IPS-11a (cell line): ENCODE results near the gene ZBED4.

Source experiments
- H3K4me3 ChIP-seq: one replicate; pipeline ENCODE4 v1.5.1; 2013; ENCODE audit warnings: low read depth, low read length, control low read depth

The ZBED4 gene

DNA sequence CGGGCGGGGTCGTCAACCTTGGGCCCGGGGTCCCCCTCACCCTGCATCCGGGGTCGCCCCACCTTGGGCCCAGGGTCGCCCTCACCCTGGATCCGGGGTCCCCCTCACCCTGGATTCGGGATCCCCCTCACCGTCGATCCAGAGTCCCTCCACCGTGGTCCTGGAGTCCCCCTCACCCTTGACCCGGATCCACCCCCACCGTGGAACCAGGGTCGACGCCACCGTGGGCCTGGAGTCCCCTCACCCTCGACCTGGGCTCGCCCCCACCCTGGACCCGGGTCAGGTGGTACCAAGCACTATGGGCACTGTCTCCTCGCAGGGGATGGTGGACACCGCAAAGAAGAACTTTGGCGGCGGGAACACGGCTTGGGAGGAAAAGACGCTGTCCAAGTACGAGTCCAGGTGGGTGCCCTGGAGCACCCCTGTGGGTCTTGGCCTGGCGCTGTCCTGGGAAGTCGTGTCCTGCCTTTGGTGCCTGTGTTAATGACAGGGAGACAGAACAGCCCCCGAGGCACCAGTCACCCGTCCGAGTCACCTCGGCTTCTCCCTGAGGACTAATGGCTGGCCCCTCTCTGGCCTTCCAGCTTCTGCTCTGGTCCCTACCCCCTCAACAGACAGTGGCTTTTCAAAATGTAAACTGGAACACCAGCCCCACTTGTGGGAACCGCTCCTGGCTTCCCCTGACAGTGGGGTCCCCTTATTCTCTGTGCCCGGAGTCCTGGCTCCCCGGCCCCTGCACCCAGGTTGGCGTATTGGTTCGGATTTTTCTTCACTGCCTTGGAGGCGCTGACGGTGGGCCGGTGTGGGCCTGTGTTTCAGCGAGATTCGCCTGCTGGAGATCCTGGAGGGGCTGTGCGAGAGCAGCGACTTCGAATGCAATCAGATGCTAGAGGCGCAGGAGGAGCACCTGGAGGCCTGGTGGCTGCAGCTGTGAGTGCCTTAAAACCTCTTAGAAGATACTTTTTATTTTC lies 65.6 kb downstream of the ZBED4 start:
- H3K4me3 ChIP-seq, result peak overlapping the region; percentile 45

DNA sequence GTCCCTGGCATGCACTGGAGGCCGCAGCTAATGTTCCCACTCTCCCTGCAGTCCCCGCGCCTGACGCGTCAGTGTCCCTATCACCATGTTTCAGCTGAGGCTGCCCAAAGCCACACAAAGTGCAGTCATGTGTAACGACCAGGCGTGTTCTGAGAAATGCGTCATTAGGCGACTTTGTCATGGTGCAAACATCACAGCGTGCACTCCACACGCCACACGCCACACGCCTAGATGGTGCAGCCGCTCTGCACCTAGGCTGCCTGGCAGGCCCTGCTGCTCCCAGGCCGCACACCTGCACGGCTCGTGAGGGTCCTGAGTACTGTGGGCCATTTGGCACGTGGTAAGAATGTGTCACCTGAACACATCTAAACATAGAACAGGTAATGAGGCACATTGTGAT lies 67.2 kb downstream of the ZBED4 start:
- no peak overlapping the region for H3K4me3 ChIP-seq

DNA sequence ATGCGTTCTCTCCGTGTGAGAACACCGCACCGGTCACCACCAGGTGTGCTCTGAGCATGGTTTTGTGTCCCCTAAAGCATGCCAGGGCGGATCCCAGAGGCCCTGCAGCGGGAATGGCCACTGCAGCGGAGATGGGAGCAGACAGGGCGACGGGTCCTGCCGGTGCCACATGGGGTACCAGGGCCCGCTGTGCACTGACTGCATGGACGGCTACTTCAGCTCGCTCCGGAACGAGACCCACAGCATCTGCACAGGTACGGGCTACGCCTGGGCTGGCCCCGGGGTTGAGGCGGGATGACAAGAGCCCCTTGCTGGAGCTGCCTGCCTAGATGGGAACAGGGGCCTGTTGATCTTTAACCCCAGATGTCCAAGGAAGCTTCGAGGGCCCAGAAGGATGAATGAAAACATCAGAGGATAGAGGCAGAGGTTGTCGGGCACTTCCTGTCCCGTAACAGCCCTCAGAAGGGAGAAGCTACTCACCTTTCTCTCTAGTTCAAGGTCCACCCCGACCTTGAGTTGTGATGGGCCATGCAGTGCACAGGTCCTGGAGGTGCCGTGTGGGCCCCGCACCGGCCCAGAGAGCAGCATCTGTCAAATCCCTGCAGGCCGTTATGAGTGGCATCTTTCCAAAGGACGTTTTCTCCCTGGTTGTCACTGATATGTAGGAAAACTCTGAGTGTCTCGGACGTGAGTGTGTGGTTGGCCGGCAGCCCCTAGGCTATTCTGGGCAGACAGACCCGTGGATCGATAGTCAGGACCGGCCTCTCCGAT lies 68.0 kb downstream of the ZBED4 start:
- H3K4me3 ChIP-seq, result no peak overlapping the region

DNA sequence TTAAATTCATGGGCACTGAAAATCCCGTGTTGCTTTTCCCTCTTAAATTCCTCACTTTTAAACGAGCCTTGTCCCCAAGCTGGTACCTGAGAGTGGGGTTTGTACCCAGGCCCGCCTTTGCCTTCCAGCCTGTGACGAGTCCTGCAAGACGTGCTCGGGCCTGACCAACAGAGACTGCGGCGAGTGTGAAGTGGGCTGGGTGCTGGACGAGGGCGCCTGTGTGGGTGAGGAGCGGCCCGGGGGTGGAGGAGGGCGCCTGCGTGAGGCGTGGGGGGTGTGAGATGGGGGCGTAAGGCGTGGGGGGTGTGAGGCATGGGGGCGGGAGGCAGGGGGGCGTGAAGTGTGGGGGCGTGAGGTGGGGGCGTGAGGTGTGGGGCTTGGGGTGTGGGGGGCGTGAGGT lies 68.8 kb downstream of the ZBED4 start:
- H3K4me3 ChIP-seq, result no peak overlapping the region

DNA sequence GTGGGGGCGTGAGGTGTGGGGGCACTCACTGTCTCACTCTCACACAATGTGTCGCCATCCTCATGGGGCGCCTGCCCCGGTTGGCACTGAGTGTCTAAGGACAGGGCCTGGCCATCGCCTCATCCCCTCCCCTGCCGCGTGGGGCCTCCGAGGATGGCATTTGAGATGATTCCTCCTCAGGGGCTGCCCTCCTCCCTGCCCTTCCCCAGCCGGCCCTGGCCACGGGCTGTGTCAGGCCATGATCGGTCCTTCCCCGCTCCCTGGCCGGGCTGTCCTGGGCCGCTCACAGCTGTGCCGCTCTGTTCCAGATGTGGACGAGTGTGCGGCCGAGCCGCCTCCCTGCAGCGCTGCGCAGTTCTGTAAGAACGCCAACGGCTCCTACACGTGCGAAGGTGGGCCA lies 69.3 kb downstream of the ZBED4 start:
- H3K4me3 ChIP-seq, result no peak overlapping the region

DNA sequence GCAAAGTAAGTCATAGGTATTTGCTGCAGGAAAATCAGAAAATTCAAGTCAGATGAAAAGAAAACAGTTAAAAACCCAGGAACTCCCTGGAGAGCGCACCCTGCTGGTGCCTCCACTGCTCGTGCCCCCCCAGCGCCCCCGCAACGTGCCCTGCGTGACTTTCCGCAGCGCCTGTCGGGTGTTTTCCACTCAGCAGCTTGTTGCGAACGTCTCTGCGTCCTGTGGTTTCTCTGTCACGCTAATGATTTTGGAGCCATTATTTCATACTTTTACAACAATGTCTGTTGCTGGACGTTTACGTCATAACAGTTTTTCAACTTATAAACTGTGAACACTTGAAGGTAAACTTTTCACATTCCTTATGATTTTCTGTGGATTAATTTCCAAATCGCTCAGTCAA lies 69.8 kb downstream of the ZBED4 start:
- no peak overlapping the region for H3K4me3 ChIP-seq

DNA sequence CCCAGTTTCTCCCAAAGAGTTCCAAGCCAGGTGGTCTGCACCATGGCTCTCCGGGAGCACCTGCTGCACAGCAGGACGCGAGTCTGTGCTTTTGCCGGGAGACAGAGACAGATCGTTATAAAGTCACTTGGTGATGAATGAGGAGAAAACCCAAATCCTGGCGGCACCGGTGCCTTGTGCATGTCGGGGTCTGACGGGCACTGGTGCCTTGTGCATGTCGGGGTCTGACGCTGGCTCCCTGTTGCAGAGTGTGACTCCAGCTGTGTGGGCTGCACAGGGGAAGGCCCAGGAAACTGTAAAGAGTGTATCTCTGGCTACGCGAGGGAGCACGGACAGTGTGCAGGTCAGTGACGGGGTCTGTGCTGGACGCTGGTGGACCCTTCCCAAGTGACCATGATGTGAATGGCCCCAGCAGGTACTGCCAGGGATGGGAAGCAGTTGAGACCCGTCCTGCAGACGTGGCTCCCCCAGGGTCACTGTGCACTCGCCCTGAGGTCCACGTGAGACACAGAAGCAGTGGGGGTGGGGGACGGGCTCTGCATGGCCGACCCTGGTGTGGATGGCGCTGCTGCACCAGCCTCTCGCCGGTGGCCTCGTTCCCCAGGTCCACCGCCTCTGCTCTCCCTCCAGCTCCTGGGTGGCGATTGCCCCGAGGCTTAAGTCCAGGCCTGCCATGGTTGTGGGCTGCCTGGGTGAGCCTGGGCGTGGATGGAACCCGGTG lies 70.6 kb downstream of the ZBED4 start:
- no peak overlapping the region for H3K4me3 ChIP-seq

DNA sequence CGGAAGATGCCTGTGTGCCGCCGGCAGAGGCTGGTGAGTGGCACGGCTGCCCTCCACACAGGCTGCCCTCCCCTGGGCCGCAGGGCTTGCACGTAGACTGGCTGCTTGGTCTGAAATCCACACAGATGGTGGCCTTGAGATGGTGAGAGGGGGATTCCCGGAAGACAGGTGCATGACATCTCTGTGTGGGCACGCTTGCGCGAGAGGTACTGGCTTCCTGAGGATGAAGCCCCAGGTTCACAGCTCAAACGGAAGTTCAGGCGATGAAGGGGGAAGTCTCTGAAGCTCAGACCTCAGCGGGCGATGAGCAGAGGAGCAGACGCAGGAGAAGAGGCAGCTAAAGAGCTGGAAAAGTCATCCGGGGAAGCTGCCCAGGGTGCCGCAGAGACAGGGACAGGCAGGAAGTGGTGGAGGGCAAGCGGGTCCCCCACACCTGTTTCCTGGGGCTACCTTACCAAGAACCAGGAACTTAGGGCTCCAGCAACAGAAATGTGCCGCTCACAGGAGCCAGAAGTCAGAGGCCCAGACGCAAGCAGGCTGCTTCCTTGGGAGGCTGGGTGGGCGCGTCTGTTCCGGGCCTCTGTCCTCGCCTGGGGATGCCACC lies 72.0 kb downstream of the ZBED4 start:
- H3K4me3 ChIP-seq, result no peak overlapping the region

DNA sequence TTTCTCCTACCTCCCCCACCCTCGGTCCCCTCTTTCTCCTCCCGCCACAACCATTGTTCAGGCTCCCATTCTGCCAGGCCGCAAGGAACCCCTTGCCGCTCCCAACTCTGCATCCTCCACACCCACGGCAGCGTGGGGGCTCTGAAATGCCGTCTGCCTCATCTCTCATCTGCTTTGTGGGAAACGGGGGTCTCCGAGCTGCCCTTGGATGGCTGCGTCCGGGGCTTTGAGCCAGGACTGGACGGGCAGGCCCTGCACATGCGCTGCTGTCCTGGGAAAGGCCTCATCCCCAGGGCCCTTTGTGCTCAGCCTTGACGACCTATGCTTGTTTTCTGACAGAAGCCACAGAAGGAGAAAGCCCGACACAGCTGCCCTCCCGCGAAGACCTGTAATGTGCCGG lies 73.3 kb downstream of the ZBED4 start:
- no peak overlapping the region for H3K4me3 ChIP-seq

DNA sequence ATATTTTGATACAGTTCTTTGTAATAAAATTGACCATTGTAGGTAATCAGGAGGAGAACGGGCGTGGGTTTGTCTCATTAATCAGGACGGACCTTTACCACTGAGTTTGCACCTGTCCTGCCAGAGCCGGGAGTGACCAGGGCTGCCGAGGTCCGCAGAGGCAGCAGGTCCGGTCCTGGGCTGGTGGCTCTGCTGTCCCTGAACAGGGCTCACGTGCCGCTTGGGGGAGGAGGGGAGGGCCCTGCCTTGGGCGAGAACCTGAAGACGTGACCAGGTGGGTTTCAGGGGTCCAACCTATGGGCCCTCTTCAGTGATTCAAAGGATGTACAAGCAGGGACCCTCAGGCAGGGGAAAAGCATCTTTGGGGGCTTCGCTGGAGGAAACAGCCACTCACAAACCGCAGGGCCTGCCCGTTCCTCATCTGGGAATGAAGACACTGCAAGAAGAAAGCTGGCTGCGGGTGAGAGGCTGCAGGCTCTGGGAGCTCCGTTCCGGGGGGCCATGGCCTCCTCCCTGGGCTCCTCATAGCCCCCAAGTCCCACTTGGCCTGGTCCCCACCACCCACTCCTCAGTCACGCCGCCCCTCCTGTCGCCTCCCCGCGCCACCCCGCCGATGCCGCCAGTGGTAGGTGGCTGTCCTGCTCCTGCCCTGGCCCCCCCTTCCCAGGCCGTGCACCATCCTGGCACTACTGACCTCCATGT lies 74.0 kb downstream of the ZBED4 start:
- H3K4me3 ChIP-seq, result no peak overlapping the region

DNA sequence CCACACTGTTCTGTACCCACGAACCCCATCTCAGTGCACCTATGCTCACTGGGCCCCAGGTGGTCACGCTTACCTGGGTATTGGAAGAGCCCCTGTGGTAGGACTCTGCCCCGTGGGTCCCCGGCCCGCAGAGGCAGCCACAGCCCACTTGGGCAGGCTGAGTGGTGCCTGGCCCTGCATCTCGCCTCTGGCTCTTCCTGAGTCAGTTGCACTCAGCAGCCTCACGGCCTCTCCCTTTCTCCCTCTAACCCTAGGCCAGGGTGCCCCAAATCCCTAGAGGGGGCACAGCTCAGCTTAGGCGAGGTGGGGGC lies 74.5 kb downstream of the ZBED4 start:
- H3K4me3 ChIP-seq, result no peak overlapping the region

DNA sequence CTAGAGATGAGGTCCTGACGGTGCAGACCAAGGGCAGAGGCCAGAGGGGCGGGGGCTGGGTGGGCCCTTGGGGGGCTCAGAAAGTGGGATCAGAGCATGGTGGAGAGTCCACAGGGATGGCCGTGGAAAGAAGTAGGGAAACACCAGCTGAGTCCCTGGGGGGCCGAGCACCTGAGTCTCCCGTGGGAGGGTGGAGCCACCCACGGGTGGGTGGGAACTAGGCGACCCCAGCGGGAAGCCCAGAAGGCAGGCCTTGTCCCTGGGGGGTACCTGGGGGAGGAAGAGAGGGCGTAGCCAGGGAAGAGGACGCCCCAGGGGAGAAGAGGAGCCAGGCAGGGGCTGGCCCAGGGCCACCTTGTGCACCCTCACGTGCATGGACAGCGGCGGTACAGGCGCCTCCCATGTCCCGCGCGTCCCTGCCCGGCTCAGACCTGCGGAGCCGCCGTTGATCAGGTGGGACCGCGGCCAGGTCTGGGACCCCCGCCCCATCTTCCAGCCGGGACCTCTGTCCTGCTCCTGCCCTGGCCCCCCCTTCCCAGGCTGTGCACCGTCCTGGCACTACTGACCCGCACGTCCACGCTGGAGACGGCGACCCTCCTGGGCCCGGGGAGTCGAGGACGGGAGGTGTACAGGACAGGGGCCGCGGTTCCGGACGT lies 75.0 kb downstream of the ZBED4 start:
- H3K4me3 ChIP-seq, result no peak overlapping the region

DNA sequence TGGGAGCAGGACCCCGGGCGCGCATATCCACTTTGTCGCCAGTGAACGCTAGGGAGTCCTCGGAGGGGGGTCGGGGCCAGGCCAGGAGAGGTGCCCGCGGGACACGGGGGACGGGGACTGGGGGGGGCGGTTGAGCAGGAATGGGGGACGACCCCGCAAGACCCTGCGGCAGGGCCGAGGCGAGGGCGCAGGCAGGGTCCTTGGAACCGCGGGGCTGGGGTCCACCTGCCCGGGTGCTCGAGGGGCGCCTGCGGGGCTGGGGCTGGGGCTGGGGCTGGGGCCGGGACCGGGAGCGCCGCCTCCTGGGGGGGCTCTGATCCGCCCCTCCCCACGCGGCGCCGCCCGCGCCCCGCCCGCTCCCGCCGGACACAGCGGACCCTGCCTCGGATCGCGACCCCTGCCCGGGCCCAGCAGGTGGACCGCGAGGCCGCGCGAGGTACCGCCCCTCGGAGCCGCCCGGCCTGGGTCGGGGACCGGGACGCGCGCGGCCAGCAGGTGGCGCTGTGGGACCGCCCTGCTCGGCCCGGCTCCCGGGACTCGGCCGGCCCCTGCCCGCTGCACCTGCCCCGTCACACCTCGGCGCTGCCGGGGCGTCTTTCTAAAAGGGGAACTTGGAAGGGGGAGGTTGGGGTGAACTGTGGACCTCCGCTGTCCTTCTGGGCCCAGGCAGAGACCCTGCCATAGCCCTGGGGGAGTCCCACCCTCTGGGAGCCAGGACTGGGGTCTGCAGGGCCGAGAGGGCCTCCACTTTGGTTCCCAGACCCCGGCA lies 75.8 kb downstream of the ZBED4 start:
- no peak overlapping the region for H3K4me3 ChIP-seq

DNA sequence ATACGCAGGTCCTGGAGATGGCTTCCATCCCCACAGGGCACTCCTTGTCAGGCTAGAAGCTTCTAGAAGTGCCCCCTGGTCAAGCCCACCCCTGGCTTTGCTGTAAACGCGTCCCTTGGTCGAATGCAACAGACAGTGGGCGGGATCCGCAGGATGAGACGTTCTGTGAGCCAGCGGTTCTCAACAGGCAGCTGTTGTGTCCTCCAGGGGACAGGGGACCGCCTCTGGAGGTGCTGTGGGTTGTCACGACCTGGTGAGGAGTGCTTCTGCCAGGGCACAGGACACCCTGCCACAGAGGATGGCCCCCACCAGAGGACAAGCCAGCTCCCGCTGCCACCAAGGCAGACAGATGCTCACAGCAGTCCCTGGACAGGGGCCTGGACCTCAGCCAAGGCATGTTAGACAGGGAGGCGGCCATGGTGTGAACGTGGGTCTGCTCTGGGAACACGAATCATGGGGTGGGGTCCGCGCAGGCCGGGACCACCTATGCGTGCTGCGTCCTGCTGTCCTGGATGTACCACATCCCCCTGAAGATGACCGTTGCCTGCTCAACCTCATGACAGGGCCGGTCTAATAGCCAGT lies 76.4 kb downstream of the ZBED4 start:
- H3K4me3 ChIP-seq, result no peak overlapping the region

DNA sequence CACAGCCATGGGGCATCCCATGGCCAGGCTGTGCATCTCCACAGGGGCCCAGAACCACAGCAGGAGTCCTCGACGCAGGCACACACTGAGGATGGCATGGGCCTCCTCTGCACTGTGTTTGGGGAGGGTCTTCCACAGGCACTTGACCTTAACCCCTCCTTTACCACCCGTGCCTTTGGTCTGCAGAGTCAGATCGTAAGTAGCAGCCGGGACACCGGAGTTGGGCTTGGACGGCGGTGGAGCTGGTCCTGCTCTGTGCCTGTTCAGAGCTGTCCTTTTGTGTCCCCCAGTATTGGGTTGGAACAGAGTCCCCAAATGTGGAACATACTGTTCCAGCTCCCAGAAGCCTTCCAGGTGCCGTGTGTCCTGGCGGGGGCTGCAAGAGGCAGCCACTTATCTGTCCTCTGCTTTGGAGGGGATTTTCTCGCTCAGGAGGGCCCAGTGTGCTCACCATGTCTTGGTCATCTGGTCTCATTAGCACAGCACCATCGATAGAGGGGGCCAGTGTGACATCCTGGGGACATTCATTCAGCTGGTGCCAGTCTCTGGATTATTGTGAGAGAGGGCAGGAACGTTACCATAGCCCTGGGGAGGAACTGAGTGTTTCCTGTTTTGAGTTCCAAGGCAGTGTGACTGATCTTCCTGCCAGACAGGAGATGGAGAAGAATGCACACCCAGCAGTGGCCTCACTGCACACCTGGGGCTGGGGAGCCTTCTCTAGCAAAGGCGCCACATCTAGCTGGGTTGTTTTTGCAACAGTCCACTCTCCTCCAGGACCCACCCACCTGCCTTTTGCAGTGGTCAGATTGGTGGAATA lies 77.2 kb downstream of the ZBED4 start:
- no peak overlapping the region for H3K4me3 ChIP-seq

DNA sequence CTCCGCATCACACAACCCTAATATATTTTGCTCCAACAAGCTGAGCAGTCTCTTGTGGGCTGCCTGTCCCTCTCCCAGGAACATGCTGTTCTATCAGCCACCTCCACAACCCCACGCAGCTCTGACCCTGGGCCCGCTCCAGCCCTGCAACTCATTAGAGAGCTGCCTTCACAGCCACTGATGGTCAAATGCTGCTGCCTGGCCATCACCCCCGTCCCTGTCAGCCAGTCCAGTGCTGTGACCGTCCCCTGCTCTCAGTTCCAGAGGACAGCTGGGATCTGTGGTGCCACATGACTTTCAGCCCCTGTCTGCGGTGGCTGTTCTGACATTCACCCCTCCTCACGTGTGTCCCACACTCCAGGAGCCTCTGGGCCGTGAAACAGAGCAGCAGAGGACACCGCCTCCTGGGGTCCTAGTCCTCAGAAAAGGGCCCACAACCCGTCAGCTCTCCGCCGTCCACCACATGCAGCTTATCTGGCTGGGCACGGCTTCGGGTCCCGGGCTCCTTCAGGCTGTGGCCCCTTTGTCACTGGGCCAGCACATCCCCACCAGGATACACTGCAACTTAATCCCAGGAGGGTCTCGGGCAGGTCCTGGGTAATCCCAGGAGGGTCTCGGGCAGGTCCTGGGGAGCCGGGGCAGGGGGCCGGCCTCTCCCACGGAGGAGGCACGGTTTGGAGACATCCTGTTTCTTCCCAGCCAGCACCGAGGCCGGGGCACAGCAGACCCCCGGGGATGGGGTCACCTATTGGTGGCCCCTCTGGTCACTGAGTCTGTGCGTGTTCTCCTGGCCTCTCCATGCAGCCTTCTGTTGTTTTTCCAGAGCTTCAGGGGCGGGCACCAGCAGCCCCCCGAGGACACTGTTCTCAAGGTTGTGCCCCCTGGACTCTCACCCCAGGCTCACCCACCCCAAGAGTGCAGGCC lies 79.9 kb downstream of the ZBED4 start:
- no peak overlapping the region for H3K4me3 ChIP-seq
